WTC11 (cell line): Measurements from ENCODE around the gene FUNDC2.
A peak's percentile ranks its signal among the peaks of the same experiment; 100 is the strongest.

Source experiments
- CTCF ChIP-seq: fragments of 200-600 bp; IDR thresholded peaks from 2 replicates; pipeline ENCODE4 v1.8.0; 2022; ENCODE audit warnings: antibody characterized with exemption
- E2F4 ChIP-seq: sonication (generic); formaldehyde crosslinking; IDR thresholded peaks from 2 replicates; pipeline ENCODE4 v1.8.1; 2022; ENCODE audit warnings: low read depth, mild to moderate bottlenecking, moderate library complexity, missing genetic modification reagents, borderline replicate concordance
- ZNF416 ChIP-seq: fragments of 250-450 bp; sonication (Bioruptor Pico); IDR thresholded peaks from 2 replicates; pipeline ENCODE4 v1.9.0; 2021; ENCODE audit warnings: mild to moderate bottlenecking, inconsistent platforms

GRCh38 chrX:155056877-155057792 is 30.5 kb downstream of the FUNDC2 start:
- TF ChIP-seq CTCF (peak; percentile 56; the same call in 1 of the 2 replicates), ZNF416 (CRISPR knock-in tag) (no peak), E2F4 (no peak)
